Calu3 (cell line): ENCODE results near the gene ERP44. TPM values are rescaled to one million over a fixed set of nuclear protein-coding genes. Genes with fewer than 3 reads are reported as not detected.

Experiments
- BruUV-seq: library from RNA; stranded (reverse); fragments of 400-500 nt; replicated peaks from 2 replicates; lab custom pipeline; 2021; lab: Mats Ljungman, UMichigan
- CTCF ChIA-PET: fragments of 300-600 bp; sonication (Branson Sonifier 250); formaldehyde crosslinking; loops from one replicate; lab custom pipeline; 2022; ENCODE audit warnings: antibody characterized with exemption; lab: Charles Lee
- DNase-seq: peaks from one replicate; pipeline ENCODE4 v3.0.0; 2022
- H3K27ac Mint-ChIP-seq: one replicate; pipeline ENCODE4 v1.8.0; 2022; ENCODE audit warnings: mixed read lengths; ENCODE audit not compliant: unreplicated experiment
- H3K27me3 Mint-ChIP-seq: one replicate; pipeline ENCODE4 v1.8.0; 2022; ENCODE audit warnings: mixed read lengths; ENCODE audit not compliant: unreplicated experiment
- H3K36me3 Mint-ChIP-seq: one replicate; pipeline ENCODE4 v1.8.0; 2022; ENCODE audit warnings: mild to moderate bottlenecking, moderate library complexity, mixed read lengths; ENCODE audit not compliant: insufficient read depth, unreplicated experiment
- H3K4me1 Mint-ChIP-seq: one replicate; pipeline ENCODE4 v1.8.0; 2022; ENCODE audit warnings: mild to moderate bottlenecking, low read depth, mixed read lengths; ENCODE audit not compliant: unreplicated experiment
- H3K4me3 Mint-ChIP-seq: one replicate; pipeline ENCODE4 v1.8.0; 2022; ENCODE audit warnings: mild to moderate bottlenecking, low read depth, moderate library complexity, mixed read lengths; ENCODE audit not compliant: unreplicated experiment
- H3K9me3 Mint-ChIP-seq: one replicate; pipeline ENCODE4 v1.8.0; 2022; ENCODE audit warnings: low read depth, mixed read lengths; ENCODE audit not compliant: unreplicated experiment
- intact Hi-C: fragments of 100-400 bp; cut with micrococcal nuclease; formaldehyde crosslinking; loops from one replicate; pipeline ENCODE4 v1.10.0; 2022; ENCODE audit not compliant: unreplicated experiment
- total RNA-seq: library from RNA; stranded (reverse); gene quantifications from 2 replicates; pipeline ENCODE4 v1.2.3, GENCODE V29; 2022
- TF ChIP-seq, protein P1 (sequence below): fragments of 200-600 bp; IDR thresholded peaks from one replicate; pipeline ENCODE4 v1.8.0; 2022; ENCODE audit warnings: antibody characterized with exemption; ENCODE audit not compliant: unreplicated experiment

Gene ERP44
- total RNA-seq, 1 experiment from 2014 or later: 12.3 TPM

DNA sequence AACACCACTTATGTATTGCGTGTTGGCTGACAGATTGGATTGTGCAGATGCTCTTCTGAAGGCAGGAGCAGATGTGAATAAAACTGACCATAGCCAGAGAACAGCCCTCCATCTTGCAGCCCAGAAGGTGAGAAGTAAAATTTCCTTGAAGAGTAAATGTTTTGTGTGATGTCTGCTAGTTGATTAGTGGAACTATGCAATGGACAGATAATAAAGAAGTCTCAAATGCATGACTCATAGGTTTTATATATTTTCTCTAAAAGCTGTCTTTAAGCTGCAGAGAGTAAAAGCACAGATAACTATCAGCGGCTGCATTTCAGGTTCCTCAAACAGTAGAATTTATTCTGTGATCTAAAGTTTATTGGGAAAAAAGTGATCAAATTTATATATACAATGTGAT lies 27.6 kb upstream of the ERP44 start:
- H3K36me3 Mint-ChIP-seq: no peaks in the 10 kb centered on the region
- H3K4me3 Mint-ChIP-seq: no peak overlapping the region
- BruUV-seq: no TSS peak
- no peaks in the 10 kb centered on the region for H3K4me1 Mint-ChIP-seq
- no peak for DNase-seq
- H3K27me3 Mint-ChIP-seq: no peaks in the 10 kb centered on the region
- intact Hi-C loops: no loop called here
- CTCF ChIA-PET: no interaction called here
- H3K27ac Mint-ChIP-seq: no peak overlapping the region
- no peaks in the 10 kb centered on the region for H3K9me3 Mint-ChIP-seq
- TF ChIP-seq, protein P1, sequence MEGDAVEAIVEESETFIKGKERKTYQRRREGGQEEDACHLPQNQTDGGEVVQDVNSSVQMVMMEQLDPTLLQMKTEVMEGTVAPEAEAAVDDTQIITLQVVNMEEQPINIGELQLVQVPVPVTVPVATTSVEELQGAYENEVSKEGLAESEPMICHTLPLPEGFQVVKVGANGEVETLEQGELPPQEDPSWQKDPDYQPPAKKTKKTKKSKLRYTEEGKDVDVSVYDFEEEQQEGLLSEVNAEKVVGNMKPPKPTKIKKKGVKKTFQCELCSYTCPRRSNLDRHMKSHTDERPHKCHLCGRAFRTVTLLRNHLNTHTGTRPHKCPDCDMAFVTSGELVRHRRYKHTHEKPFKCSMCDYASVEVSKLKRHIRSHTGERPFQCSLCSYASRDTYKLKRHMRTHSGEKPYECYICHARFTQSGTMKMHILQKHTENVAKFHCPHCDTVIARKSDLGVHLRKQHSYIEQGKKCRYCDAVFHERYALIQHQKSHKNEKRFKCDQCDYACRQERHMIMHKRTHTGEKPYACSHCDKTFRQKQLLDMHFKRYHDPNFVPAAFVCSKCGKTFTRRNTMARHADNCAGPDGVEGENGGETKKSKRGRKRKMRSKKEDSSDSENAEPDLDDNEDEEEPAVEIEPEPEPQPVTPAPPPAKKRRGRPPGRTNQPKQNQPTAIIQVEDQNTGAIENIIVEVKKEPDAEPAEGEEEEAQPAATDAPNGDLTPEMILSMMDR: no peak

- intact Hi-C loops: no loop called here
- H3K4me1 Mint-ChIP-seq: no peaks in the 10 kb centered on the region
Measured at GRCh38 chr9:100125910-100126309, 27.1 kb upstream of the ERP44 start.

DNA sequence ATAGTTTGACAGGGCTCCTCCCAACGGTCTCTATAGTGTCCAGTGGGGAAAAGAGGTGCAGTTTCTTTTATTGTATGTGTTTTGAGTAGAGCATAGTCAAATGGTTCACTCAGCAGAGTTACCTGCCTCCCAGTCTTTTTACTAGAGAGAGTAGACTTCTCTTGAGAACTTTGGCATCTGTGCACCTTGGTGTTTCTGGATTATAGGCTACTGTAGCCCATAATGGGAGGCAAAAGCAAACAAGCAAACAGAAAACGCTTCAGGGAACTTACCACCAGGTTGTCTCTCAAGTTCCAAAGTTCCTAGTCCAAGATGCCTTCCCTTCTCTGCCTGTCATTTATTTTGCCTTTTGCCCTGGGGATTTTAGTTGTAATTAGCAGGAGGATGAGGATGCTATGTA lies 26.4 kb upstream of the ERP44 start:
- no peak for DNase-seq
- no peak overlapping the region for H3K27ac Mint-ChIP-seq
- H3K9me3 Mint-ChIP-seq: no peaks in the 10 kb centered on the region
- TF ChIP-seq, protein P1: no peak
- no peaks in the 10 kb centered on the region for H3K27me3 Mint-ChIP-seq
- BruUV-seq: no TSS peak
- no peaks in the 10 kb centered on the region for H3K4me1 Mint-ChIP-seq
- H3K36me3 Mint-ChIP-seq: no peaks in the 10 kb centered on the region
- no peak overlapping the region for H3K4me3 Mint-ChIP-seq
- CTCF ChIA-PET: no interaction called here
- intact Hi-C loops: no loop called here

More at GRCh38 chr9:100125910-100126309, 27.1 kb upstream of the ERP44 start:
- CTCF ChIA-PET: no interaction called here
- TF ChIP-seq, protein P1: no peak
- BruUV-seq: no TSS peak
- Mint-ChIP-seq H3K27ac (no peak overlapping the region), H3K9me3 (no peaks in the 10 kb centered on the region), H3K4me3 (no peak overlapping the region), H3K36me3 (no peaks in the 10 kb centered on the region), H3K27me3 (no peaks in the 10 kb centered on the region)
- DNase-seq: no peak

- no TSS peak for BruUV-seq
- TF ChIP-seq, protein P1: no peak
- Mint-ChIP-seq H3K27ac (no peak overlapping the region), H3K27me3 (no peaks in the 10 kb centered on the region), H3K36me3 (no peaks in the 10 kb centered on the region), H3K4me3 (no peak overlapping the region), H3K4me1 (no peaks in the 10 kb centered on the region), H3K9me3 (no peaks in the 10 kb centered on the region)
- intact Hi-C loops: no loop called here
- DNase-seq: no peak
- CTCF ChIA-PET: no interaction called here
Measured at GRCh38 chr9:100120286-100120685, 21.5 kb upstream of the ERP44 start.
